Omental fat pad (tissue), 4 donors: Measurements from ENCODE around the gene KIRREL3. TPM values are rescaled to one million over a fixed set of nuclear protein-coding genes. Genes with fewer than 3 reads are reported as not detected.

Experiments
- ATAC-seq: fragments of 150-250 bp; one replicate; pipeline ENCODE4 v1.9.1; 2016; ENCODE audit warnings: mild to moderate bottlenecking, moderate library complexity; ENCODE audit not compliant: low FRiP score
- DNase-seq: peaks from one replicate; pipeline ENCODE4 v3.0.0-alpha.2; 2019; ENCODE audit warnings: low spot score
- CTCF ChIP-seq, 3 donors: fragments of 450-650 bp; IDR thresholded peaks; one replicate each; pipeline ENCODE4 v1.5.1; 2016 to 2017; ENCODE audit warnings: antibody characterized with exemption in 3 of 3, mild to moderate bottlenecking in 3 of 3, moderate library complexity in 2 of 3
- total RNA-seq, 4 donors: library from RNA; depleted of rRNA; stranded (reverse); fragments of >200 nt; gene quantifications; one replicate each; pipeline ENCODE4 v1.1.0, GENCODE V29; 2016

KIRREL3 gene
- total RNA-seq, 4 donors from 2014 or later: 0.09 to 0.60 TPM; not detected in 2

- no peak for TF ChIP-seq CTCF (IDR thresholded peaks at IDR 0.05)
- no peak for ATAC-seq
- no peak for DNase-seq
Measured at GRCh38 chr11:127037001-127037400, 36.4 kb upstream of the KIRREL3 start.

- no peak for TF ChIP-seq CTCF (IDR thresholded peaks at IDR 0.05)
- ATAC-seq (no peak), DNase-seq (no peak)
Measured at GRCh38 chr11:127035824-127036223, 35.3 kb upstream of the KIRREL3 start.

GRCh38 chr11:127034973-127035372 lies 34.4 kb upstream of the KIRREL3 start:
- no peak for ATAC-seq
- TF ChIP-seq CTCF (IDR thresholded peaks at IDR 0.05): no peak
- no peak for DNase-seq

- no peak for ATAC-seq
- TF ChIP-seq CTCF (IDR thresholded peaks at IDR 0.05): no peak
- DNase-seq: no peak
Measured at GRCh38 chr11:127028648-127029047, 28.1 kb upstream of the KIRREL3 start.

GRCh38 chr11:127027789-127028188 lies 27.2 kb upstream of the KIRREL3 start:
- ATAC-seq (no peak), DNase-seq (no peak)
- TF ChIP-seq CTCF (IDR thresholded peaks at IDR 0.05): no peak

GRCh38 chr11:127027000-127027399 lies 26.4 kb upstream of the KIRREL3 start:
- no peak for DNase-seq
- no peak for ATAC-seq
- TF ChIP-seq CTCF (IDR thresholded peaks at IDR 0.05): no peak

- ATAC-seq (no peak), DNase-seq (no peak)
- TF ChIP-seq CTCF (IDR thresholded peaks at IDR 0.05): no peak
Measured at GRCh38 chr11:127023991-127024390, 23.4 kb upstream of the KIRREL3 start.
